ENCODE results near the gene LGI1.

The LGI1 gene

GRCh38 chr10:93797825-93798224 is 40.1 kb downstream of the LGI1 start:
- Histone ChIP-seq H2BK12ac (ENCODE audit: low read length) (no peak overlapping the region), H3K36me3 (ENCODE audit: control insufficient read depth in 1 of 2, insufficient read depth in 2 of 2, low read length in 2 of 2) (peaks cover 0 to 2% of the 10 kb centered on the region in 2 experiments), H3K4ac (ENCODE audit: low read depth, low read length) (no peak overlapping the region), H4K12ac (ENCODE audit: low read depth, low read length) (no peak overlapping the region), H3K23ac (ENCODE audit: low read length) (no peak overlapping the region), H3K9me3 (ENCODE audit: insufficient read depth, low read depth, low read length) (no peaks in the 10 kb centered on the region), H3K27ac (ENCODE audit: low read depth, low read length) (no peak overlapping the region), H3K4me3 (ENCODE audit: low read depth, low read length) (no peak overlapping the region), H3K4me1 (ENCODE audit: control insufficient read depth in 1 of 2, insufficient read depth in 2 of 2, low read length in 2 of 2) (peaks cover 0 to 4% of the 10 kb centered on the region in 2 experiments), H3K79me2 (ENCODE audit: control insufficient read depth, insufficient read depth, low read length, poor library complexity) (no peaks in the 10 kb centered on the region), H4K91ac (ENCODE audit: low read depth, low read length) (no peak overlapping the region), H2BK5ac (ENCODE audit: low read depth, low read length, poor library complexity) (no peak overlapping the region), H3K18ac (ENCODE audit: low read length) (no peak overlapping the region), H2BK120ac (ENCODE audit: insufficient read depth, low read length, poor library complexity) (no peak overlapping the region), H3K27me3 (ENCODE audit: insufficient read depth, low read length) (no peaks in the 10 kb centered on the region), H3K9ac (ENCODE audit: low read length) (no peak overlapping the region), H3K14ac (ENCODE audit: low read length) (no peak overlapping the region), H3K4me2 (ENCODE audit: low read length) (no peak overlapping the region), H4K8ac (ENCODE audit: low read depth, low read length) (no peak overlapping the region), H2AK5ac (ENCODE audit: low read length) (no peak overlapping the region), H3K79me1 (ENCODE audit: low read length) (peaks cover 5% of the 10 kb centered on the region), H2AFZ (ENCODE audit: insufficient read depth, low read length, poor library complexity) (no peak overlapping the region)
- DNase-seq, result no peak
- WGBS (ENCODE audit: extremely low coverage, insufficient coverage, insufficient read length), result no CpG with 5 or more reads among the region's 2 CpGs

- no peak overlapping the region for H2BK120ac ChIP-seq (ENCODE audit: insufficient read depth, low read length, poor library complexity)
- no peak overlapping the region for H2AFZ ChIP-seq (ENCODE audit: insufficient read depth, low read length, poor library complexity)
- H3K14ac ChIP-seq (ENCODE audit: low read length), result no peak overlapping the region
- H3K18ac ChIP-seq (ENCODE audit: low read length), result no peak overlapping the region
- H2AK5ac ChIP-seq (ENCODE audit: low read length), result no peak overlapping the region
- H3K4me2 ChIP-seq (ENCODE audit: low read length), result no peak overlapping the region
- H3K36me3 ChIP-seq (ENCODE audit: control insufficient read depth in 1 of 2, insufficient read depth in 2 of 2, low read length in 2 of 2), result peaks cover 0 to 1% of the 10 kb centered on the region in 2 experiments
- H4K12ac ChIP-seq (ENCODE audit: low read depth, low read length), result no peak overlapping the region
- no peak overlapping the region for H3K9ac ChIP-seq (ENCODE audit: low read length)
- peaks cover 5% of the 10 kb centered on the region for H3K79me1 ChIP-seq (ENCODE audit: low read length)
- no peak overlapping the region for H3K23ac ChIP-seq (ENCODE audit: low read length)
- H4K91ac ChIP-seq (ENCODE audit: low read depth, low read length), result no peak overlapping the region
- no peak overlapping the region for H2BK5ac ChIP-seq (ENCODE audit: low read depth, low read length, poor library complexity)
- H3K4me1 ChIP-seq (ENCODE audit: control insufficient read depth in 1 of 2, insufficient read depth in 2 of 2, low read length in 2 of 2), result peaks cover 0 to 4% of the 10 kb centered on the region in 2 experiments
- no peak overlapping the region for H3K27ac ChIP-seq (ENCODE audit: low read depth, low read length)
- no peak for DNase-seq
- H3K4me3 ChIP-seq (ENCODE audit: low read depth, low read length), result no peak overlapping the region
- no CpG with 5 or more reads among the region's 5 CpGs for WGBS (ENCODE audit: extremely low coverage, insufficient coverage, insufficient read length)
- no peaks in the 10 kb centered on the region for H3K9me3 ChIP-seq (ENCODE audit: insufficient read depth, low read depth, low read length)
- no peak overlapping the region for H2BK12ac ChIP-seq (ENCODE audit: low read length)
- H3K4ac ChIP-seq (ENCODE audit: low read depth, low read length), result no peak overlapping the region
- no peaks in the 10 kb centered on the region for H3K79me2 ChIP-seq (ENCODE audit: control insufficient read depth, insufficient read depth, low read length, poor library complexity)
- H3K27me3 ChIP-seq (ENCODE audit: insufficient read depth, low read length), result no peaks in the 10 kb centered on the region
- H4K8ac ChIP-seq (ENCODE audit: low read depth, low read length), result no peak overlapping the region
These were observed 41.5 kb downstream of the LGI1 start for GRCh38 chr10:93799155-93799708.

GRCh38 chr10:93804200-93804599 is 46.5 kb downstream of the LGI1 start:
- no peak overlapping the region for H2BK120ac ChIP-seq (ENCODE audit: insufficient read depth, low read length, poor library complexity)
- no peak overlapping the region for H3K9ac ChIP-seq (ENCODE audit: low read length)
- no peaks in the 10 kb centered on the region for H3K27me3 ChIP-seq (ENCODE audit: insufficient read depth, low read length)
- no peak overlapping the region for H4K91ac ChIP-seq (ENCODE audit: low read depth, low read length)
- no peak overlapping the region for H3K18ac ChIP-seq (ENCODE audit: low read length)
- H3K36me3 ChIP-seq (ENCODE audit: control insufficient read depth in 1 of 2, insufficient read depth in 2 of 2, low read length in 2 of 2), result no peaks in the 10 kb centered on the region
- H2BK5ac ChIP-seq (ENCODE audit: low read depth, low read length, poor library complexity), result no peak overlapping the region
- no peak overlapping the region for H2AFZ ChIP-seq (ENCODE audit: insufficient read depth, low read length, poor library complexity)
- H3K4ac ChIP-seq (ENCODE audit: low read depth, low read length), result no peak overlapping the region
- DNase-seq, result no peak
- no peak overlapping the region for H4K12ac ChIP-seq (ENCODE audit: low read depth, low read length)
- no peaks in the 10 kb centered on the region for H3K79me2 ChIP-seq (ENCODE audit: control insufficient read depth, insufficient read depth, low read length, poor library complexity)
- no peaks in the 10 kb centered on the region for H3K4me1 ChIP-seq (ENCODE audit: control insufficient read depth in 1 of 2, insufficient read depth in 2 of 2, low read length in 2 of 2)
- no peak overlapping the region for H3K4me3 ChIP-seq (ENCODE audit: low read depth, low read length)
- H3K27ac ChIP-seq (ENCODE audit: low read depth, low read length), result no peak overlapping the region
- no peak overlapping the region for H3K14ac ChIP-seq (ENCODE audit: low read length)
- H3K23ac ChIP-seq (ENCODE audit: low read length), result no peak overlapping the region
- no peaks in the 10 kb centered on the region for H3K79me1 ChIP-seq (ENCODE audit: low read length)
- H2AK5ac ChIP-seq (ENCODE audit: low read length), result no peak overlapping the region
- no peak overlapping the region for H3K4me2 ChIP-seq (ENCODE audit: low read length)
- peaks cover 1% of the 10 kb centered on the region for H3K9me3 ChIP-seq (ENCODE audit: insufficient read depth, low read depth, low read length)
- H4K8ac ChIP-seq (ENCODE audit: low read depth, low read length), result no peak overlapping the region
- no peak overlapping the region for H2BK12ac ChIP-seq (ENCODE audit: low read length)

GRCh38 chr10:93806903-93807302 is 49.2 kb downstream of the LGI1 start:
- no peaks in the 10 kb centered on the region for H3K36me3 ChIP-seq (ENCODE audit: control insufficient read depth in 1 of 2, insufficient read depth in 2 of 2, low read length in 2 of 2)
- H3K4me1 ChIP-seq (ENCODE audit: control insufficient read depth in 1 of 2, insufficient read depth in 2 of 2, low read length in 2 of 2), result no peaks in the 10 kb centered on the region
- H2BK120ac ChIP-seq (ENCODE audit: insufficient read depth, low read length, poor library complexity), result no peak overlapping the region
- no peak overlapping the region for H2AFZ ChIP-seq (ENCODE audit: insufficient read depth, low read length, poor library complexity)
- H3K23ac ChIP-seq (ENCODE audit: low read length), result no peak overlapping the region
- H3K4me2 ChIP-seq (ENCODE audit: low read length), result no peak overlapping the region
- no peaks in the 10 kb centered on the region for H3K79me1 ChIP-seq (ENCODE audit: low read length)
- no peak overlapping the region for H3K4me3 ChIP-seq (ENCODE audit: low read depth, low read length)
- no CpG with 5 or more reads among the region's 2 CpGs for WGBS (ENCODE audit: extremely low coverage, insufficient coverage, insufficient read length)
- no peak for DNase-seq
- no peaks in the 10 kb centered on the region for H3K27me3 ChIP-seq (ENCODE audit: insufficient read depth, low read length)
- H3K9me3 ChIP-seq (ENCODE audit: insufficient read depth, low read depth, low read length), result peaks cover 1% of the 10 kb centered on the region
- no peak overlapping the region for H4K91ac ChIP-seq (ENCODE audit: low read depth, low read length)
- no peak overlapping the region for H3K18ac ChIP-seq (ENCODE audit: low read length)
- no peak overlapping the region for H3K27ac ChIP-seq (ENCODE audit: low read depth, low read length)
- H2AK5ac ChIP-seq (ENCODE audit: low read length), result no peak overlapping the region
- no peak overlapping the region for H4K12ac ChIP-seq (ENCODE audit: low read depth, low read length)
- H3K9ac ChIP-seq (ENCODE audit: low read length), result peak overlapping the region; percentile 23
- no peak overlapping the region for H3K14ac ChIP-seq (ENCODE audit: low read length)
- no peak overlapping the region for H3K4ac ChIP-seq (ENCODE audit: low read depth, low read length)
- no peaks in the 10 kb centered on the region for H3K79me2 ChIP-seq (ENCODE audit: control insufficient read depth, insufficient read depth, low read length, poor library complexity)
- no peak overlapping the region for H4K8ac ChIP-seq (ENCODE audit: low read depth, low read length)
- no peak overlapping the region for H2BK5ac ChIP-seq (ENCODE audit: low read depth, low read length, poor library complexity)
- H2BK12ac ChIP-seq (ENCODE audit: low read length), result no peak overlapping the region

Data from trophoblast cell (in vitro differentiated cells and primary cell).